A204.1 (cell line): ENCODE measurements around the gene RAPGEF4.
"Not testable (repeated sequence)": the region's sequence is repeated elsewhere in the genome, so short reads cannot be mapped to it uniquely, and the experiment has no call there.

ENCODE experiments used
- FAIRE-seq: peaks from 2 replicates; lab custom pipeline; 2012; peaks lifted over from hg19 to GRCh38; lab: Jason Lieb, UNC

Gene RAPGEF4

GRCh38 chr2:172726172-172726735 is 9.4 kb upstream of the RAPGEF4 start:
- no peak for FAIRE-seq

GRCh38 chr2:172730411-172730810 is 5.2 kb upstream of the RAPGEF4 start:
- no peak for FAIRE-seq

GRCh38 chr2:172734711-172735581 is 699 bp upstream of the RAPGEF4 start:
- no peak for FAIRE-seq

GRCh38 chr2:172736424-172737174 is 954 bp downstream of the RAPGEF4 start:
- no peak for FAIRE-seq

GRCh38 chr2:172739661-172740266 is 4.1 kb downstream of the RAPGEF4 start:
- no peak for FAIRE-seq

GRCh38 chr2:172740856-172741255 is 5.2 kb downstream of the RAPGEF4 start:
- no peak for FAIRE-seq

GRCh38 chr2:172742931-172743540 is 7.4 kb downstream of the RAPGEF4 start:
- FAIRE-seq: no peak

GRCh38 chr2:172743898-172744297 is 8.3 kb downstream of the RAPGEF4 start:
- no peak for FAIRE-seq

- FAIRE-seq: no peak
Observed at GRCh38 chr2:172745636-172746035, 10.0 kb downstream of the RAPGEF4 start.

GRCh38 chr2:172748543-172748942 is 12.9 kb downstream of the RAPGEF4 start:
- FAIRE-seq: not testable (repeated sequence)

- FAIRE-seq: no peak
Observed at GRCh38 chr2:172749388-172749787, 13.7 kb downstream of the RAPGEF4 start.

- no peak for FAIRE-seq
Observed at GRCh38 chr2:172751564-172751963, 15.9 kb downstream of the RAPGEF4 start.

- no peak for FAIRE-seq
Observed at GRCh38 chr2:172753610-172754009, 18.0 kb downstream of the RAPGEF4 start.

- no peak for FAIRE-seq
Observed at GRCh38 chr2:172759441-172759840, 23.8 kb downstream of the RAPGEF4 start.

GRCh38 chr2:172761306-172761705 is 25.7 kb downstream of the RAPGEF4 start:
- FAIRE-seq: no peak

GRCh38 chr2:172762574-172762973 is 26.9 kb downstream of the RAPGEF4 start:
- FAIRE-seq: no peak

- FAIRE-seq: no peak
Observed at GRCh38 chr2:172763079-172763478, 27.4 kb downstream of the RAPGEF4 start.

GRCh38 chr2:172765662-172766061 is 30.0 kb downstream of the RAPGEF4 start:
- FAIRE-seq: no peak

- FAIRE-seq: no peak
Observed at GRCh38 chr2:172768401-172768800, 32.8 kb downstream of the RAPGEF4 start.

- FAIRE-seq: no peak
Observed at GRCh38 chr2:172769879-172770278, 34.2 kb downstream of the RAPGEF4 start.

- FAIRE-seq: no peak
Observed at GRCh38 chr2:172770887-172771286, 35.2 kb downstream of the RAPGEF4 start.

GRCh38 chr2:172772633-172773032 is 37.0 kb downstream of the RAPGEF4 start:
- no peak for FAIRE-seq
